ENCODE results near the gene KNSTRN.

DNA sequence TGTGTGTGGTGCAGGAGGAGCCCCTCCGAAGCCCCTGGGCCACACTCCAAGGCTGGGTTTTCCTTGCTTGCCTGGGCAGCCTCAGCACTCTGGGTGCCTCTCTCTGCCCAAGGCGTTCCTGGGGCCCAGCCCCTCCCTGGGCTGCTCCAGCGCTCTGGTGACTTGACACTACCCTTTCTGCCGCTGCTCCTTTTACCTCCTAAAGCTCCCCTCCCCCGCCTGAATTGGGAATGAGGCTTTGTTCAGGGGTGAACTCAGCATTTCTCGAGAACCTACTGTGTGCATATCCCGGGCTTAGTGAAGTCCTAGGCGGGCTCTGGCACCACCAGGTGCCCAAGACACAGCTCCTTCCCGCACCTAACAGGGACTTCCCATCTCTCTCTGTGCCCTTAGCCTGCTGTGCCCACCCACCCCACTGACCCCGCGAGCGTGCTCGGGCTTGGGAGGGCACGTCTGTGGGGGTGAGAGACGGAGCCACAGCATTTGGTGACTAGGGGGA lies 57.0 kb downstream of the KNSTRN start:
- TF ChIP-seq, protein P1, sequence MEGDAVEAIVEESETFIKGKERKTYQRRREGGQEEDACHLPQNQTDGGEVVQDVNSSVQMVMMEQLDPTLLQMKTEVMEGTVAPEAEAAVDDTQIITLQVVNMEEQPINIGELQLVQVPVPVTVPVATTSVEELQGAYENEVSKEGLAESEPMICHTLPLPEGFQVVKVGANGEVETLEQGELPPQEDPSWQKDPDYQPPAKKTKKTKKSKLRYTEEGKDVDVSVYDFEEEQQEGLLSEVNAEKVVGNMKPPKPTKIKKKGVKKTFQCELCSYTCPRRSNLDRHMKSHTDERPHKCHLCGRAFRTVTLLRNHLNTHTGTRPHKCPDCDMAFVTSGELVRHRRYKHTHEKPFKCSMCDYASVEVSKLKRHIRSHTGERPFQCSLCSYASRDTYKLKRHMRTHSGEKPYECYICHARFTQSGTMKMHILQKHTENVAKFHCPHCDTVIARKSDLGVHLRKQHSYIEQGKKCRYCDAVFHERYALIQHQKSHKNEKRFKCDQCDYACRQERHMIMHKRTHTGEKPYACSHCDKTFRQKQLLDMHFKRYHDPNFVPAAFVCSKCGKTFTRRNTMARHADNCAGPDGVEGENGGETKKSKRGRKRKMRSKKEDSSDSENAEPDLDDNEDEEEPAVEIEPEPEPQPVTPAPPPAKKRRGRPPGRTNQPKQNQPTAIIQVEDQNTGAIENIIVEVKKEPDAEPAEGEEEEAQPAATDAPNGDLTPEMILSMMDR (tag by site-specific recombination; IDR thresholded peaks at IDR 0.05), result no peak
- TF ChIP-seq ZNF843 (tag by site-specific recombination; IDR thresholded peaks at IDR 0.05) (no peak), AEBP2 (tag by site-specific recombination; IDR thresholded peaks at IDR 0.05; ENCODE audit: borderline replicate concordance) (no peak), ZNF16 (tag by site-specific recombination; IDR thresholded peaks at IDR 0.05; ENCODE audit: low read depth) (no peak), ZBTB8A (tag by site-specific recombination; IDR thresholded peaks at IDR 0.05) (peak; percentile 28), ZNF830 (tag by site-specific recombination; IDR thresholded peaks at IDR 0.05; ENCODE audit: low read depth) (no peak), ZNF114 (tag by site-specific recombination; IDR thresholded peaks at IDR 0.05) (no peak), SP2 (tag by site-specific recombination; IDR thresholded peaks at IDR 0.05) (no peak), IKZF3 (tag by site-specific recombination; IDR thresholded peaks at IDR 0.05) (no peak), ZNF501 (tag by site-specific recombination; IDR thresholded peaks at IDR 0.05) (no peak)
